GM12873 (cell line): ENCODE data around the gene TLL2.

Experiments
- TF ChIP-seq, protein P1 (sequence below): IDR thresholded peaks from 2 replicates; pipeline ENCODE4 v1.5.1; 2012; ENCODE audit warnings: low read depth, mild to moderate bottlenecking, moderate library complexity, low read length, control low read depth; ENCODE audit not compliant: insufficient read depth; ENCODE audit errors: missing control alignments

Gene TLL2

GRCh38 chr10:96325719-96326373, 187.9 kb downstream of the TLL2 start:
- TF ChIP-seq, protein P1, sequence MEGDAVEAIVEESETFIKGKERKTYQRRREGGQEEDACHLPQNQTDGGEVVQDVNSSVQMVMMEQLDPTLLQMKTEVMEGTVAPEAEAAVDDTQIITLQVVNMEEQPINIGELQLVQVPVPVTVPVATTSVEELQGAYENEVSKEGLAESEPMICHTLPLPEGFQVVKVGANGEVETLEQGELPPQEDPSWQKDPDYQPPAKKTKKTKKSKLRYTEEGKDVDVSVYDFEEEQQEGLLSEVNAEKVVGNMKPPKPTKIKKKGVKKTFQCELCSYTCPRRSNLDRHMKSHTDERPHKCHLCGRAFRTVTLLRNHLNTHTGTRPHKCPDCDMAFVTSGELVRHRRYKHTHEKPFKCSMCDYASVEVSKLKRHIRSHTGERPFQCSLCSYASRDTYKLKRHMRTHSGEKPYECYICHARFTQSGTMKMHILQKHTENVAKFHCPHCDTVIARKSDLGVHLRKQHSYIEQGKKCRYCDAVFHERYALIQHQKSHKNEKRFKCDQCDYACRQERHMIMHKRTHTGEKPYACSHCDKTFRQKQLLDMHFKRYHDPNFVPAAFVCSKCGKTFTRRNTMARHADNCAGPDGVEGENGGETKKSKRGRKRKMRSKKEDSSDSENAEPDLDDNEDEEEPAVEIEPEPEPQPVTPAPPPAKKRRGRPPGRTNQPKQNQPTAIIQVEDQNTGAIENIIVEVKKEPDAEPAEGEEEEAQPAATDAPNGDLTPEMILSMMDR, result no peak

GRCh38 chr10:96324447-96324846, 189.3 kb downstream of the TLL2 start:
- TF ChIP-seq, protein P1, result no peak

DNA sequence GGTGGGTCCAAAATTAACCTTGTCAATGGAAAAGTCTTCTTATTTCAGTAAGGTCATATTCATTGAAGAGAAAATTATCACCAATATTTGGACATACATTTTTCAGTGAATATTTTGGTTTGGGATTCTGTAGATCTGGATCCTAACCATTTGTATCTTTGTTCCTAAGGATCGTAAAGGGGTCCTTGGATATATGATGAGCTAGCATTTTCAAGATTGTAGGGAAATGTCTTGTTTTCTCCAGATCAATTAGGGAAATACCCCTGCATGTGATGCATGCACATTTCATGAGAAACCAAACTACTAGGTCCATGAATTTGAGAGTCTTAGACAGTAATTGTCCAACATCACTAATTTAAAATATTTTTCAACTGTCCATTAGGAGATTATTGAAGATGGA, 191.5 kb downstream of the TLL2 start:
- TF ChIP-seq, protein P1, result no peak

GRCh38 chr10:96321822-96322221, 191.9 kb downstream of the TLL2 start:
- TF ChIP-seq, protein P1, result no peak

DNA sequence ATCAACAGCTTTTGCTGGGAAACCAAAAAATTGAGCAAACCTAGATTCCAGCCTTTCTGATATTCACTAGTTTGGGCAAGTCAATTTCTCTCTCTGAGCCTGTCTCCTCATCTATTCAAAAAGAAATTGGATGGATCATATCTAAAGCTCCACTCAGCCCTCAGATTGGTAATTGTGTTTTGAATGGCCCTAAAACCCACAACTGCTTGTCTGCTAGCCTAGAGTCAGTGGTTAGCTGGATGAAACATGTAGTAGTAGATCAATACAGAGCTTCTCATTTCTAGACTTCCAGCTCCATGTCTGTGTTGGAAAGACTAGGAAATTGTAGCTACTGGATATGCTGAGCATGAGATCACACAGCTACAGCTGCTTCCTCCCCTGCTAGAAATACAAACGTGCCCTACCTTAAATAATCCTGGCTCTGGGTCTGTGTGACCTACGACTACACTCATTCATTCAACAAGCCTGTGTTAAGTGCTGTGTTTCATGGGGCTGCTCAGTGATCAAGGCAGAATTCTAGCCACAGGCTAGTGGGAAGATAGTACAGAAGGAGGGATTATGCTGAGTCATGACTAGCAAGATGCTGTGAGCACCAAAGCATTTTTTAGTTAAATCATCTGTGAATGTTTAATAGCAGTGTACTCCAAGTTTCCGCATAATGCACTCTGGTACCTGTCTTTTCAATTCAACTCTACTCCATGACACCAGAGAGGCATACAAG, 193.8 kb downstream of the TLL2 start:
- TF ChIP-seq, protein P1, result no peak

GRCh38 chr10:96317067-96317833, 196.5 kb downstream of the TLL2 start:
- TF ChIP-seq, protein P1, result no peak
